Measurements from ENCODE around the gene CCDC74B.
"Not testable (repeated sequence)": the region's sequence is repeated elsewhere in the genome, so short reads cannot be mapped to it uniquely, and the experiment has no call there.

Gene CCDC74B

DNA sequence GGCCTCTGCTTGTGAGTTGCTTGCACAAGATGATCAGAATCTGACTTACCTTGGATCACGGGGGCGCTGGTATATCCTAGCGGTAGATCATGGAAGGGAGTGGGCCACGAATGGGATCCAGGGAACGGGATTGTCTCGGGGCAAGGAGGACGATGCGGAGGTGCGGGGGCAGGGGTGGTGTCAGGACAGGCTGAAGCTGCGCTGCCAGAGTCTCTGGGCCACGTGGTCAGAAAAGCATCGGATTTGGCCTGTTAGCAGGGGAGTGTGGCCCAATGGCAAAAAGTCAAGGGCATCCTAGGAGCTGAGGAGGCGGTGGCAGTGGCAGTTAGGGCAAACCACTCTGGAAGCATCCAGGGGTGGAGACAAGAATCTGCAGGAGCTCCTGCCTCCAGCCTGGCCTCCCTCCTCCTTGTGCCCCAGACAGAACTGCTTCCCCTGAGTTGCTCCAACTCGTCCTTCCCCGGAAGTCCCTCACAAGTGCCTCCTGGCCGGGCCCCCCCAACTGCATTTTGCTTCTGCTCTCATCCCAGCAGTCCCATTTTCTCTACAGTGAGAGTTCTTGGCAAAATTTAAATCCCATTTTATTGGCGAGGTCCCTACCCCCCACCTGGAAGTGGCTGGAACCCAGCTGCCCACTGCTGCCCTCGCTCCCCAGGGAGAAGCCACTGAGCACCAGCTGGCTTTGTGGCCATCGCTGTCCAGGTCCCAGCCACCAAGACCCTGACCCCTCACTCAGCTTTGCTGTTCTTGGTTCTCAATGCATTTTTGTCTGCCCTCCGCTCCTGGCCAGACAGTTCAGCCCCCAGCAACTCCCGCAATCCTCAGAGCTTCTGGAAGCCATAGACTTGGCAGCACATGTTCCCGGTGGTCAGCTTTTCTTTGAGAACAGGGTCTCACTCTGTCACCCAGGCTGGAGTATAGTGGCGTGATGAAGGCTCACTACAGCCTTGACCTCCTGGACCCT, 5.6 kb upstream of the CCDC74B start:
- no peak for DNase-seq (ENCODE audit: low read depth, low spot score)

DNA sequence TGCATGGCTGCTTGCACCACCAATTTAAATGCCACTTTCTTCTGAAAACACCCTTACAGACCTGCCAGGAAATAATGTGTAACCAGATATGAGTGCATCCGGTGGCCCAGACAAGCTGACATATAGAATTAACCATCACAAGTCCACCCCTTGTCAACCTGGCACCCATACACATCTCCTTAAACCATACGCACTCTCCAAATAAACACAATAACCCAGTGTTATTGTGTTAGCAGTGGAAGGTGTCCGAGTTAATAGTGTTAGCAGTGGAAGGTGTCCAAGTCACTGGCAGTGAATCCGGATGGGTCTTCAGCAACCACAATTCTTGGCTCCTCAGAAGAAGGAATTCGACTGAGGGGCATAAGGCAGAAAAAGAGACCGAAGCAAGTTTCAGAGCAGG, 3.6 kb upstream of the CCDC74B start:
- not testable (repeated sequence) for DNase-seq (ENCODE audit: low read depth, low spot score)

DNA sequence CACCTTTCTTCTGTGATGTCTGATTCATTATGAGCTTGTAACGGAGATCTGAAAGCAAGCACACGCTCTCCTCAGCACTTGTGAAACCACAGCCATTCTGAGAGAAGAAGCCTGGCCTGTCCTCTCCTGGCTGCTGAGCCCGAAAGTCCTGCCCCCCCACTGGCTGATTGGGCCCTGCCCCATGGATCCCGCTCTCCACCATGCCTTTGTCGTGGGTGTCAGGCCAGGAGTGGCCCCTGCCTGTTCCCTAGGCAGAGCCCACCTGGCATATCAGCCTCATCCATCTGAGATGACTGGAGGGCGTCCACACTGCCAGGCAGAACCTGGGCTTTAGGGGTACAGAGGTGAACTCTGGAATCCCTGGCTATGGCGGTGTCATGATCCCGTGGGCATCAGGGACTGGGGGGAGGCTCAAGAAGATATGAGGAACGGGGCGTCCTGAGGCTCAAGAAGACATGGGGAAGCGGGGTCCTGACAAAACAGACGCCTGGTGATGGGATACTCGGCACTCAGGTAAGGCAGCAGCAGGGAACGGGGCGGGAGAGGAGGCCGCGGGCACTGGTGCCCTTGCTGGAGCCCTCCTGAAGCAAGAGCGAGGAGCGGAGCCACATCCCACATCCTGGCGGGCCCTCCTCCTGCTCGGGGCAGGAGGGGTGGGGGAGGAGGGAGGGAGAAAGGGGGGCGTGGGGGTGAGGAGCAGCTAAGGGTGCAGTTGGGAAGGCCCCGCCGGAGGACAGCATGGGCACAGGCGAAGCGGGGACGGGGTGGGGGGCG, 1.5 kb downstream of the CCDC74B start:
- not testable (repeated sequence) for DNase-seq (ENCODE audit: low read depth, low spot score)

DNA sequence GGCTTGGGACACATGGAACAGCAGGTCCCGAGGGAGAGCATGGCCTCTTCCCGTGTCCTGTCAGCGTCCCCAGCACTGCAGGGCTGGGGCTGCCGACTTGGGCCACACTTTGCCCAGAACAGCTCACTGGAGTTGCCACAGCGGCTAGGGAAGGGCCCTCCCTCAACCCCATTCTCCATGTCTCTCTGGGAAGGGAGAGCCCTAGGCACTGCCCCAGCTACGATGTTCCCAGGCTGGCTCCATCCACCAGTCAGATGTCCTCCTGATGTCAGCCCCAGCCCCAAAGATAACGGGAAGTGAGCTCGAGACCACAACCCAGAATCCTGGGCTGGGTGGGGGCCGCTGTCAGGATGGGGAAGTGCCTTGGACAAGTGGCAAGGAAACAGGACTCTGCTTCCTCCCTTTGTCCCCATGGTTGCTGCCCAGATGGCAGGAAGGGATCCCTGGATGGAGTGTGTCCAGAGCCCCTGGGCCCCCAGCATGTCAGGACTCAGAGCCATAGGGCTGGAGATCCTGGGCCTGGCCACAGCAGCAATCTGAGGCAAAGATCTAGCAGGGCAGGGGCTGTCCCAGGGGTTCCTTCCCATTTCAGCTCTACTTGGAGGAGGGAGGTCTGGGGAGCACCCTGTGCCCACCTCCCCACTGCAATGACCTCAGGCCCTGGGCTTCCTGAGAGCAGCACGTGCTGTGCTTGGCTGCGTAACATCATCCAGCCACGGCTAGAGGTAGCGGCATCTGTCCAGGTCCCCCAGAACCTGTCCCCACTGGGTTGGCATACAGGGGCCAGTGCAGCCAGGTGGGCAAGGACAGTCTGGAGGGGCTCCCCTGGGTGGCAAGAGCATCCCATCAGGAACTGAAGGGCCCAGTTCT, 2.3 kb downstream of the CCDC74B start:
- DNase-seq (ENCODE audit: low read depth, low spot score) = not testable (repeated sequence)

DNA sequence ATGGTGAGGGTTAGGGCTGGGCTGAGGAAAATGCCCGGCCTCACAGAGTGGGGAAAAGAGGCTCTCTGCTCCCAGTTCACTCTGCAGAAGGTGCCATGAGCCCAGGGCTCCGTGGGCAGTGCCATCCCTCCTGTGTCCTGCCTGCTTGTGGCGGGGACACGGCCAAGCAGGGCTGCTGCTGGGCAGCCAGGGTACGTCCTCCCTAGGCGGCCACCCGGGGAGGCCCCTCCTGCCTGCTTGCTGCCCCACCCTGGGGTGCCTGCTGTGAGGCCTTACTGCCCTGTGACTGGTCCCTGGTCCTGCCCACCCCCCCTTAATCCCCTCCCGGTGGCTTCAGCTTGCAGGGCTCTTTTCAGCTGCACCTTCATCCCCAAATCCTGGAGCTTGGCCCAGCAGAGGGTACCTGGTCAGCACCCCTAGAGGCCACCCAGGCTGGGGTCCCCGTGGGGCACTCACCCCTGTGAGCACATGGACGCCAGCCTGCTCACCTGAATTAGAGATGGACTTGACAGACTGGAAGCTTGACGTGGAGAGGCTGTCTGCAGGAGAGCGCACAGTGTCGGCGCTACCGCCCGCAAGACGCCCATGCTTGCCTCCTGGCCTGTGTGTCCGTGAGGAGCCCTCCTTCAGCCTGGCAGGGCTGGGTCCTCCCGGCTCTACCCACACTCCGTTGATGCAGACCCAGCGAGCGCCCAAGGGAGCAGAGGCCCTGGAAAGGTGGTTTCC, 3.1 kb downstream of the CCDC74B start:
- DNase-seq (ENCODE audit: low read depth, low spot score) = not testable (repeated sequence)

DNA sequence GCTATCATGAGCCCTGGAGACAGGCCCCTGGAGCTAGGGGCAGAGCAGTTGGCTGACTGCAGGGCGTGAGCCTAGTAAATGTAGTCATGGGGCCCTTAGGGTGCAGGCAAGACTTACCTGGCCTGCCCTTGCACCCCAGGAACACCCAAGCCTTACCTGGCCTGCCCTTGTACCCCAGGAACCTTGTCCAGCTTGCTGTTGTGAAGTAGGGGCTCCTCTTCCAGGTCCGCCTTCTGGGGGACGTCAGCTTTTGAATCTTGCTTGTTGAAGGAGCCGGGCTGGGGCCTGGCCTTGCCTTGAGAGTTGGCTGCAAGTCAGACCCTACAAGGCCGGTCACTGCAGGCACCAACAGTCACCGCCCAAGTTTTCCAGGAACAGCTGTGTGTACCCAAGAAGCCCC, 3.9 kb downstream of the CCDC74B start:
- not testable (repeated sequence) for DNase-seq (ENCODE audit: low read depth, low spot score)

DNA sequence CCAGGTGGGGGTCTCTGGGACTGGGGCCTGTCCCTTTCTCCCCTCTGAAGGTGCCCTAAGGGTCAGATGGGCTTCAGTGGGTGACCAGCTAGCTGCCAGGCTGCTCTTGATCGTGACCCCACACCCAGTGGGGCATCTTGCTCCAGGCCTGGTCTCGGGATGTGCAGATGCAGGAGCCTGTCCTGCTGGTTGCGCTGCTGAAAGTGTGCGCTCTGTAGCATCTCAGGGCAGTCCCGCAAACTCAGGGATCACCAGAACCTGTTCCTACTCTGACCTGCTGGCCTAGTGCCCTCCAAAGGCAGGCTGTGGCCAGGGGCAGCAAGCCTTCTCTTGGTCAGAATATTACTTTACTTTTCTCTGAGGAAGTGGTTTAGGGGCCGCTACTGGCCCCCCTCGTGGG, 4.4 kb downstream of the CCDC74B start:
- not testable (repeated sequence) for DNase-seq (ENCODE audit: low read depth, low spot score)

DNA sequence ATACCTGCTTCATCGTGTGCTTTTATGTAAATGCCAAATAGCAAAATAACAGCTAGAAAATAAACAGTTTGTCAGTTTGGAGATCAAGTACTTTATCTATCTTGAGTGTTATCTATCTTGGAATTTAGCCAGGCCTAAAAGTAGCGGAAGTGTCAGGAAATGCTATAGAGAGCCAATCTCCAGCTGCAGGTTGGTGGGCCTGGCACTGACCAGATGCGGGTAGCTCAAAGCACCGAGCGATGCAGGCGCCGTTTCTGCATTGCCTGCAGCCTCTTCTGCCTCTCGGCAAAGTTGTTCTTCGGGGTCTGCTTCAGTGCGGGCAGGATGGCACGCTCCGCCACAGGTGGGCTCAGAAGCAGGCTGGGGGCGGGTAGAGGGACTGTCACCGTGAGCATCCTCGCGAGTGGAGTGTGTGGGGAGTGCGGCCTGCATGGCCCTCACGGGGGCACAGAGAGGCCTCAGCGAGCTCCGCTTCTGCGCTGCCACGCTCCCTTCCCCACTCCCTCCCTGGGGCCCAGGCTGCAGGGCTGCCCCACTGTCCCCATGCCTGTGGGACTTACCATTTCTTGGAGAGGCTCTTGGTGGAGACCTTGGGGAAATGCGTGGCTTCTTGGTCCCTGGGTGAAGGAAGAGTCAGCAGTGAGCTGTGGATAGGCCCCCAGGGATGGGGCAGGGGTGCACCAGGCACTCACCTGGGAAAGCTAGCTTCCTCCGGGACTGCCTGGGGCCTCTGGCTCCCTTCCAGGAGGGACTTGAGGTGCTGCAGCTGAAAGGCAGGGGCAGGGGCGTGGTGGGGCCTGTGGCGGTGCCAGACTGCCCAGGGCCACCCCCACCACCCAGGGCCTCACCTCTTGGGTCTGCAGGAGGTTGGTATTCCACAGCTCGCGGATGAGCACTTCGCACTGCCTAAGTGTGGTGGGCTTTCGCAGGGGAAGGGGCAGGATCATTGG, 5.3 kb downstream of the CCDC74B start:
- DNase-seq (ENCODE audit: low read depth, low spot score) = not testable (repeated sequence)

DNA sequence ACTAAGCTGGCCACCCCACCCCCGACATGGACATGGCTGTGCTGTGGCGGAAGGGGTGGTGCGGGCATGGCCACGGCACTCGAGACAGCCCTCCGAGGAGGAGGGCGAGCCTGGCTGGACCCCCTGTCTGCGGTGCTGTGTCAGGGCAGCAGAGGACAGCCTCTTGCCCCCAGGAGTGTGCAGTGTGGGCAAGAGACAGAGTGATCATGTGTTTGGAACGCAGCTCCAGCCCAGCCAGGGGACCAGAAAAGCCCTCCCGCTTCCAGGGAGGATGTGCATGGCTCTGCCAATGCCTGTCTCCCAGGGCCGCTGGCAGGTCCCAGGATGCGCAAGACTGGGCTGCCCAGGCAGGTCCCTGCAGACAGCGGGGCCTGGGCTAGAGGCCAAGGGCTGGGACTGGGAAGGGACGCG, 6.1 kb downstream of the CCDC74B start:
- not testable (repeated sequence) for DNase-seq (ENCODE audit: low read depth, low spot score)

DNA sequence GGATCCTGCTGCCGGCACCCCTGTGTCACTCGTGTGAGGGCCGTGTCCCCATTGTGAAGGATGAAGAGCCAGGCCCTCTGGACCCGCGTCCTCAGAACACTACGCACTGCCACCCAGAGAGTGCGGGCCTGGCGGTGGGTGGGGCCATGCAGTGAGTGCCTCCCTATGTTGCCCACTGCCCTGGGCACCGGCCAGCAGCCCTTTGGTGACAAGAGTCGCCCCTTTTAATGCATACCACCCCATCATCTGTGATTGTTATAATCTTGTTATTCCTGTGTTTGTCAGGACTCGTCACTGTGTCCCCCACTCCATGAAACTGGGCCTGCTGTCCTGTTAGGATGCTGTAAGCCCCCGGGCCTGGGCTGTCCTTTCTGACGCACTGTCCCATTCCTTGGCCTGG, 6.6 kb downstream of the CCDC74B start:
- not testable (repeated sequence) for DNase-seq (ENCODE audit: low read depth, low spot score)

DNA sequence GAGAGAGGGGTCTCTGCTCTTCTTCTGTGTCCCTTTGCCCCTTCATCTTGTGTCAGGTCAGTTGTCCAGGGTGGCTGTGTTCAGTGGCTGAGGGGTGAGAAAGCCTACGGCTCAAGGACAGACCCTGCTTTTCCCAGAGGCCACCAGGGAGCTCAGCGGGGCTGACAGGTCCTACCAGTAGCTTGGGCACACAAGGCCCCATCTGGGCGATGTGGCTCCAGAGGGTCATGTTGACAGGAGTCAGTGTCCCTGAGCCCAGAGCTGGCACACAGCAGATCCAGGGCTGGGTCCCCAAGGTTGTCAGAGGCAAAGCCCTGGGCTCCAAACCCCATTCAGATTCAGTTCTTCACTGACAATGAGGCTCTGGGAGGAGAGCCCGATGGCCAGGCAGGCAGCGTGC, 7.8 kb downstream of the CCDC74B start:
- not testable (repeated sequence) for DNase-seq (ENCODE audit: low read depth, low spot score)

DNA sequence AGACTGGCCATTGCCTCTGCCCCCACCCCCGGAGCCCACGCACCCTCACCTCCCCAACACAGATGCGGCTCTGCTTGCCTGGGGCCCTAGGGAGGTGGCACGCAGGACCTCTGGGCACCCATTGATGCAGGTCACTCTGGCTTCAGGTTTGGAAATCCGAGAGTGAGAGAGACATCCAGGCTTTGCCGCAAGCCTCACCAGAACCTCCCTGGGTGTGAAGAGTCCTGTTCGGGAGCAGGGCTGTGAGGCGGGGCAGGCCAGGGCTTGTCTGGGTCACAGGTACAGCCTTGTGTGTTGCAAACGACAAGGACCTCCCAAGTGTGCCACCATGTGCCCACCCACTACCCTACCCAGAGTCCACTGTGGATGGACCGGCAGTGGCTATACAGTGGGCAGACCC, 8.4 kb downstream of the CCDC74B start:
- DNase-seq (ENCODE audit: low read depth, low spot score) = not testable (repeated sequence)

DNA sequence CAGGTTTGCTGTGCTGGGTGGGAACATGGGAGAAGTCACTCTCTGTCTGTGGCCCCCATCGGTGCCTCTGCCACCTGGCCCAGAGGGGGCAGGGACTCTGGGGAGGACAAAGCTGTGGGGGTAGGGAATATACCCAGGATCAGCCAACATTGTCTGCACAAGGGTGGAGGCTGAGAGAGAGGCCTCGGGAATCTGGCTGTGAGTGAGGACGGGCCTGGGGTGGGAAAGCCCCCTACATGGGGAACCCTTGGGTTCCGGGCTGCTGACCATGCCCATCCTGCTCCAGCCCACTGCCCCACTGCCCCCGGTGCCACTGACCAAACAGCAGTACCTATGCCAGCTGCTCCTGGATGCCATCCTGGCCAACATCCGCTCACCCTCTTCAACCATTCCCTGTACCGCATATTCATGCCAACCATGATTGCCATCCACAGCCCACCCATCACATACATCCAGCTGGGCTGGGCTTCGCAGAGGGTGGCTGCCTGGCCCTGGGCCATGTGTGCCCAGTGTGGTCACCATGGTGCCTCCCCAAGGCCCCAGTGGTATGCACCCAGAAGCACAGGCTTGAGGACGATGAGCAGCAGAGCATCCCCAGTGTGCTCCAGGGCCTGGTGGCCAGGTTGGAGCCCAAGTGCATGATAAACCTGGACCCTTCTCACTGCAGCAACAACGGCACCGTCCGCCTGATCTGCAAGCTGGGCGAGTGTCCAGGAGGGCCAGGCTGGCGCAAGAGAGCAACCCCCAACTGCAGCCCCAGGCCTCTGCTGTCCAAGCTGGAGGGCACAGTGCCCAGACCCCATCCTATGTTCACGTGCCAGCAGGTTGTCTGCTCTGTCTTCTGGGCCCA, 9.0 kb downstream of the CCDC74B start:
- no peak for DNase-seq (ENCODE audit: low read depth, low spot score)

DNA sequence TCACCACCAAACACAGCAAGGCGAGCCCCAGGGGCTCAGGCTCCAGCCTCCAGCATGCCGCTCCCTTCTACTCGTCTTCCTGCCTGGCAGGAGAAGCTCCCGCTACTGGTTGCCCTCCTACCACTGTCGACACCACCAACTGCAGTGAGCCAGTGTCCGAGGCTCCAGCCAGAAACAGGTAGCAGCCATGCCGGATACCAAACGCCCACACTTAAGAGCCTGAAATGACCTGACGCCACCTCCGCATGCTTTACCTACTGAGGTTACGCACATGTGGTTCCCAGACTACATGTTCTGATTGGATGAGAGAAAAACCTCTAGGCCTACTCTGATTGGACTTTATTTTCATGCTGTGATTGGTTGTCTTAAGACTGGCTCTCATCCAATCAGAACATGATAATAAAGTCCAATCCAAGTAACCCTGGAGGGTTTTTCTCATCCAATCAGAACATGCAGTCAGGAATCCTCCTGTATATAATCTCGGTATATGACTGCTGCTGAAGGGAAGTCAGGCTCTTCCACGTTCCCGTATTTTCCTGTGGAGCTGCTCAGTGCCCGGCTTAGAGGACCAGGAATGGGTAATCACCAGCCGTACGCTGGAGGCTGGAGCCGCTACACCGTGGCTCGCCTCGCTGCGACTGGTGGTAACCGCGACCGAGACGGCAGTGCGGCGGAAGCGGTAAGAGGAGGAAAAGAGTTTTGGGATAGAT, 15.6 kb downstream of the CCDC74B start, which contains the start of gene POTEF:
Gene POTEF, minus strand, starts transcription at position 103 of the 710 bp plus-strand sequence. CDS start 8,707 bp downstream, outside the sequence.
- DNase-seq (ENCODE audit: low read depth, low spot score) = not testable (repeated sequence)

DNA sequence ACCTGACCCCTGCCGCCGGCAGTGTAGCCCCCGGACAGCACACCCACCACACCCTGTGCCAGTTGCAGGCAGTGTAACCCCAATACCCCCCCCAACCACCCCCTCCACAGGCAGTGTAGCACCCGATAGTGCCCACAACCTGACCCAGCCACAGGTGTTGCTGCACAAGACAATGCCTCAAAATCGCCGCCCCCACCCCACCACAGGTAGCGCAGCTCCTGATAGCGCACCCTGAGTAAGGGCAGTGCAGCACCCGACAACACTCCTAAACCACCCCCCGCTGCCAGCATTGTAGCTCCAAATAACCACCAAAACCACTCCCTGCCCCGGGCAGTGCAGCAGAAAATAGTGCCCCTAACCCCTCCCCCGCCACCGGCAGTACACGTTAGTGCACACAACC, 16.4 kb downstream of the CCDC74B start:
- not testable (repeated sequence) for DNase-seq (ENCODE audit: low read depth, low spot score)

DNA sequence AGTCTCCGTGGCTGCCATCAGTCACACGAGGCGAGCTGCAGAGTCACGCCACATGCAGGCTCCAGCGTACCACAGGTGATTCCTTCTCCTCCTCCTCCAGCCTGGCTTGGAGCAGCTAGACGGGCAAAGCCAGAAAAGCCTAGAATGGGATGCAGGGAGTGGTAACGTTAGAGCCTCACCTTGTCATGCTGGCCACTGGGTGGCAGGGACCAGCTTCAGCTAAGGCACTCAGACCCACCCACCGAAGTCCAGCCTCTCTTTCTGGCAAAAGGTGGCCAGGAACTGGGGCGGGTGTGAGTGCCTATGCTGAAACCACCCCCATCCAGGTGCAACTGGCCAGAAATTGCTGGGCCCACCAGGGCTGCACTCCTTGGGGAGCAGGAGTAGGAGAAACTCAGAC, 17.2 kb downstream of the CCDC74B start:
- DNase-seq (ENCODE audit: low read depth, low spot score) = not testable (repeated sequence)

DNA sequence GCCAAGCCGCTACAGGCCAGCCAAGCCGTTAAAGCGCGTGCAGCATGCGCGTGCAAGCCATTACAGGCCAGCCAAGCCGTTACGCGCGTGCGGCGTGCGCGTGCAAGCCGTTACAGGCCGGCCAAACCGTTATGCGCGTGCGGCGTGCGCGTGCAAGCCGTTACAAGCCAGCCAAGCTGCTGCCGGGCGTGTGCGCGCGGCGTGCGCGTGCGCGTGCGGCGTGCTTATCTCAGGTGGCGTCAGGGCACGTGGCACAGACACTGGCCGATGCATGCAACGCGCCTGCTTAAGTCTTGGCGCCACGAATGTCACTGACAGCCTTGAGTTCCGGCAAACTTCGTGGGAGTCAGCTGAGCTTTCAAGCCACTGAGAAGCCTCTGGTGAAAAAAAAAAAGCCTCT, 24.0 kb downstream of the CCDC74B start:
- DNase-seq (ENCODE audit: low read depth, low spot score) = not testable (repeated sequence)

Data from activated CD4-positive, CD25-positive, alpha-beta regulatory T cell treated with anti-CD3 and anti-CD28 coated beads, Interleukin-2, amount 50 U/mL, for 16 hours (primary cell).